HepG2 (cell line): ENCODE measurements around the gene DIP2C.

Experiments used
- CTCF ChIP-seq: sonication (generic); formaldehyde crosslinking; IDR thresholded peaks from 2 replicates; pipeline ENCODE4 v1.5.0; 2020; ENCODE audit warnings: mild to moderate bottlenecking, missing genetic modification reagents, moderate library complexity
- EZH2 ChIP-seq: conservative IDR thresholded peaks from 2 replicates; pipeline ENCODE4 v1.6.1; 2012; ENCODE audit warnings: mild to moderate bottlenecking, low read depth, low read length, moderate library complexity
- FOXA3 ChIP-seq: IDR thresholded peaks from 2 replicates; pipeline ENCODE4 v1.6.1; 2016; ENCODE audit warnings: missing genetic modification reagents, missing compliant biosample characterization
- MAFF ChIP-seq: IDR thresholded peaks from 2 replicates; pipeline ENCODE4 v1.6.1; 2011; ENCODE audit warnings: low read depth, low read length, improper control_type of control experiment
- MZF1 ChIP-seq: sonication (generic); formaldehyde crosslinking; IDR thresholded peaks from 2 replicates; pipeline ENCODE4 v1.8.1; 2023; ENCODE audit warnings: mild to moderate bottlenecking, missing genetic modification reagents, borderline replicate concordance
- PHF8 ChIP-seq: sonication (generic); formaldehyde crosslinking; IDR thresholded peaks from 2 replicates; pipeline ENCODE4 v1.5.0; 2020; ENCODE audit warnings: missing genetic modification reagents
- RERE ChIP-seq: IDR thresholded peaks from 2 replicates; pipeline ENCODE4 v1.6.1; 2016; ENCODE audit warnings: low read depth, missing genetic modification reagents, missing compliant biosample characterization
- TRIM24 ChIP-seq: sonication (generic); formaldehyde crosslinking; IDR thresholded peaks from 2 replicates; pipeline ENCODE4 v1.8.0; 2022; ENCODE audit warnings: mild to moderate bottlenecking, missing genetic modification reagents
- ZNF232 ChIP-seq: sonication (generic); formaldehyde crosslinking; IDR thresholded peaks from 2 replicates; pipeline ENCODE4 v1.4.0; 2020; ENCODE audit warnings: missing genetic modification reagents, borderline replicate concordance
- ZNF3 ChIP-seq: IDR thresholded peaks from 2 replicates; pipeline ENCODE4 v1.7.0; 2017; ENCODE audit warnings: inconsistent platforms
- ZNF530 ChIP-seq: sonication (generic); formaldehyde crosslinking; IDR thresholded peaks from 2 replicates; pipeline ENCODE4 v1.5.0; 2020; ENCODE audit warnings: low read depth, mild to moderate bottlenecking, missing genetic modification reagents

- TF ChIP-seq CTCF (CRISPR knock-in tag): no peak
- TF ChIP-seq EZH2: no peak
- no peak for TF ChIP-seq ZNF3 (CRISPR knock-in tag)
- TF ChIP-seq MAFF: no peak
- no peak for TF ChIP-seq FOXA3 (CRISPR knock-in tag)
- TF ChIP-seq ZNF232 (CRISPR knock-in tag): no peak
- TF ChIP-seq MZF1 (CRISPR knock-in tag): no peak
- no peak for TF ChIP-seq PHF8
- no peak for TF ChIP-seq ZNF530 (CRISPR knock-in tag)
- no peak for TF ChIP-seq TRIM24 (CRISPR knock-in tag)
- no peak for TF ChIP-seq RERE
These were observed 118.3 kb downstream of the DIP2C start for GRCh38 chr10:571166-571565.
